Measurements from ENCODE around the gene TUBA3C. TPM values are rescaled to one million over a fixed set of nuclear protein-coding genes. Genes with fewer than 3 reads are reported as not detected.

TUBA3C gene
- total and polyA plus RNA-seq, 4 donors, result not detected

DNA sequence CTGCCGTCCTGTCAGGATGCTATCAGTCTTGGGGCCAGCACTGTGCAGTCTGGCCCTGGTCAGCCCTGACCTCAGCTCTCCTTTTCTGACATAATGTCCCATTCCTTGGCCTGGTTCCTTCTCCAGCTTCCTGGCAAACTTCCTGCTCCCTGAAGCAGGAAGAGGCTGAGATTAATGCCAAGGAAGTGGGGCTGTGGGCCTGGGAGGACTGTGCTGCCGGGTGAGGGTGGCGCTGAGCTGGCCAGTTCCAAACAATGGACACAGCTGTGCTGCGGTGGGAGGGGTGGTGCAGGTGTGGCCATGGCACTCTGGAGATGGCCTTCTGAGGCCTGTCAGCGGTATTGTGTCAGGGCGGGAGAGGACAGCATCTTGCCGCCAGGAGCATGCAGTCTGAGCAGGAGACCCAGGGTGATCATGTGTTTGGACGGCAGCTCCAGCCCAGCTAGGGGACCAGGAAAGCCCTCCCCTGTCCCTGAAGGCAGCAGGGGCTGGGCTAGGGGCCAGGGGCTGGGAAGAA lies 30.9 kb downstream of the TUBA3C start:
- H3K36me3 ChIP-seq (ENCODE audit: control insufficient read depth in 1 of 2, insufficient read depth in 2 of 2, low read length in 1 of 2), result no peaks in the 10 kb centered on the region
- no peak overlapping the region for H3K27ac ChIP-seq (ENCODE audit: low read depth in 1 of 2, low read length in 2 of 2)
- no peaks in the 10 kb centered on the region for H3K27me3 ChIP-seq (ENCODE audit: control insufficient read depth in 1 of 2, insufficient read depth in 2 of 2, low read length in 1 of 2)
- no peak for DNase-seq
- H3K4me1 ChIP-seq (ENCODE audit: control insufficient read depth in 1 of 2, insufficient read depth in 2 of 2, low read length in 2 of 2), result no peaks in the 10 kb centered on the region
- peak; percentile 13 for ATAC-seq (ENCODE audit: low FRiP score)
- no peak overlapping the region for H3K4me3 ChIP-seq (ENCODE audit: low read length in 2 of 2)
- WGBS, 2 donors, result 82 to 83% methylated on average over 8 of the region's 8 CpGs
- peaks cover 3% of the 10 kb centered on the region for H3K9me3 ChIP-seq (ENCODE audit: control insufficient read depth, low read length)
- intact Hi-C loops (cut with DNase I), result no loop called here

- intact Hi-C loops (cut with DNase I), result no loop called here
- no peaks in the 10 kb centered on the region for H3K27me3 ChIP-seq (ENCODE audit: control insufficient read depth in 1 of 2, insufficient read depth in 2 of 2, low read length in 1 of 2)
- ATAC-seq (ENCODE audit: low FRiP score) (no peak), DNase-seq (no peak)
- no peak overlapping the region for H3K27ac ChIP-seq (ENCODE audit: low read depth in 1 of 2, low read length in 2 of 2)
- WGBS, 2 donors, result 77 to 80% methylated on average over 10 of the region's 10 CpGs
- no peaks in the 10 kb centered on the region for H3K36me3 ChIP-seq (ENCODE audit: control insufficient read depth in 1 of 2, insufficient read depth in 2 of 2, low read length in 1 of 2)
- no peaks in the 10 kb centered on the region for H3K4me1 ChIP-seq (ENCODE audit: control insufficient read depth in 1 of 2, insufficient read depth in 2 of 2, low read length in 2 of 2)
- no peak overlapping the region for H3K4me3 ChIP-seq (ENCODE audit: low read length in 2 of 2)
- H3K9me3 ChIP-seq (ENCODE audit: control insufficient read depth, low read length), result peaks cover 3% of the 10 kb centered on the region
These were observed 31.4 kb downstream of the TUBA3C start for GRCh38 chr13:19150226-19150625.

DNA sequence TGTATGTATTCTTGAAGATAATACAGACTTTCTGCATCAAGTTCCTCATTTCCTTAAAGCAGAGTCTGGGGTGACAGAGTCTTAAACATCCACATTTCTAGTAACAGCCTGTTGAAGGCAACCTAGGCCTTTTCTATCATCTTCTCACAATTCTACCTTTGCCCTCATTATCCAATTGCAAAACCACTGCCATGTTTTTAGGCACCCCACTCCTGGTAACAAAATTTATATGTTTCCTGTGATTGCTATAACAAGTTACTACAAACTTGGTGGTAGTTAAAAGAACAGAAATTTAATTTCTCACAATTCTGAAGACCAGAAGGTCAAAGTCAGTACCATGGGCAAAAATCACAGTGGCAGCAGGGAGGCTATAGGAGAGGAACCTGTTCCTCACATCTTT lies 33.1 kb downstream of the TUBA3C start:
- intact Hi-C loops (cut with DNase I), result no loop called here
- no peaks in the 10 kb centered on the region for H3K36me3 ChIP-seq (ENCODE audit: control insufficient read depth in 1 of 2, insufficient read depth in 2 of 2, low read length in 1 of 2)
- H3K9me3 ChIP-seq (ENCODE audit: control insufficient read depth, low read length), result peaks cover 3% of the 10 kb centered on the region
- no peaks in the 10 kb centered on the region for H3K27me3 ChIP-seq (ENCODE audit: control insufficient read depth in 1 of 2, insufficient read depth in 2 of 2, low read length in 1 of 2)
- no peak for DNase-seq
- H3K4me1 ChIP-seq (ENCODE audit: control insufficient read depth in 1 of 2, insufficient read depth in 2 of 2, low read length in 2 of 2), result no peaks in the 10 kb centered on the region
- H3K4me3 ChIP-seq (ENCODE audit: low read length in 2 of 2), result no peak overlapping the region
- no peak overlapping the region for H3K27ac ChIP-seq (ENCODE audit: low read depth in 1 of 2, low read length in 2 of 2)
- ATAC-seq (ENCODE audit: low FRiP score), result no peak

Data from aorta (tissue), 5 donors.